K562 (cell line): ENCODE data around the gene SEC23B. TPM values are rescaled to one million over a fixed set of nuclear protein-coding genes. Genes with fewer than 3 reads are reported as not detected.

Source experiments
- ATAC-seq: fragments of 200-7000 bp; cut with Tn5 transposase; 3 replicates; pipeline ENCODE4 v1.9.1; 2020; ENCODE audit warnings: moderate library complexity
- BruUV-seq: library from RNA; stranded (reverse); fragments of 400-500 nt; replicated peaks from 2 replicates; lab custom pipeline; 2021; lab: Mats Ljungman, UMichigan
- CTCF ChIA-PET: fragments of 300-600 bp; formaldehyde crosslinking; extraction: SDS; loops from one replicate; lab custom pipeline; 2021; ENCODE audit warnings: low intra/inter-chr PET ratio; lab: Yijun Ruan, JAX
- POLR2A ChIA-PET: fragments of 300-600, 350-650 bp; sonication (Branson Sonifier 250); formaldehyde crosslinking; extraction: SDS; loops from one replicate; lab custom pipeline; 2021; ENCODE audit warnings: antibody characterized with exemption, inconsistent platforms; lab: Yijun Ruan, JAX
- DNase-seq, 4 experiments: peaks; one replicate each; pipeline versions ENCODE4 v3.0.0 to v3.0.0-alpha.2; 2011 to 2018; ENCODE audit warnings: low spot score in 3 of 4, mixed read lengths in 3 of 4; ENCODE audit errors: extremely low read depth in 1 of 4
- FAIRE-seq: peaks from 2 replicates; lab custom pipeline; 2011; peaks lifted over from hg19 to GRCh38; lab: Jason Lieb, UNC
- H2AFZ ChIP-seq: 2 replicates; pipeline ENCODE4 v1.6.0; 2011; ENCODE audit warnings: low read depth, low read length, control low read depth, inconsistent platforms
- H3K27ac ChIP-seq: fragments of 200-600 bp; 3 replicates; pipeline ENCODE4 v1.8.0; 2011; ENCODE audit warnings: low read depth, mild to moderate bottlenecking, control low read depth, inconsistent platforms, low read length, moderate library complexity, mixed read lengths; ENCODE audit errors: extremely low read depth
- H3K27me3 ChIP-seq, 2 experiments: fragments of 300-600 bp in 1 of 2; 2 replicates in 1 of 2; 3 replicates in 1 of 2; pipeline versions ENCODE4 v1.6.0 to v1.8.0; 2011; ENCODE audit warnings: inconsistent platforms in 2 of 2, low read length in 2 of 2, mild to moderate bottlenecking in 1 of 2, mixed read lengths in 1 of 2, moderate library complexity in 1 of 2; ENCODE audit not compliant: control insufficient read depth in 2 of 2, insufficient read depth in 2 of 2
- H3K36me3 ChIP-seq: fragments of 300-600 bp; 3 replicates; pipeline ENCODE4 v1.8.0; 2011; ENCODE audit warnings: mild to moderate bottlenecking, low read length, inconsistent platforms; ENCODE audit not compliant: control insufficient read depth, insufficient read depth
- H3K4me1 ChIP-seq, 2 experiments: fragments of 200-600 bp in 1 of 2; replicated peaks in 1 of 2; 2 replicates in 1 of 2; 3 replicates in 1 of 2; pipeline versions ENCODE4 v1.5.1 to v1.8.0; 2011; ENCODE audit warnings: inconsistent platforms in 2 of 2, low read length in 2 of 2, mild to moderate bottlenecking in 1 of 2, mixed read lengths in 1 of 2, moderate library complexity in 1 of 2; ENCODE audit not compliant: control insufficient read depth in 2 of 2, insufficient read depth in 2 of 2
- H3K4me2 ChIP-seq: 2 replicates; pipeline ENCODE4 v1.6.1; 2011; ENCODE audit warnings: low read length, control low read depth, inconsistent platforms, mixed read lengths; ENCODE audit not compliant: insufficient read depth
- H3K4me3 ChIP-seq: fragments of 200-600 bp; sonication (generic), shearing (Covaris generic); 2 replicates; pipeline ENCODE4 v1.5.1; 2016; ENCODE audit warnings: control low read depth, inconsistent platforms
- H3K79me2 ChIP-seq: fragments of 200-600 bp; 3 replicates; pipeline ENCODE4 v1.8.0; 2011; ENCODE audit warnings: low read length, inconsistent platforms; ENCODE audit not compliant: control insufficient read depth, insufficient read depth
- H3K9ac ChIP-seq, 2 experiments: 2 replicates each; pipeline versions ENCODE4 v1.6.0 to v1.6.1; 2011; ENCODE audit warnings: low read depth in 2 of 2, low read length in 2 of 2, control low read depth in 1 of 2, inconsistent platforms in 1 of 2, mild to moderate bottlenecking in 1 of 2, mixed read lengths in 1 of 2; ENCODE audit not compliant: insufficient read depth in 1 of 2
- H3K9me1 ChIP-seq: one replicate; pipeline ENCODE4 v1.6.0; 2011; ENCODE audit warnings: inconsistent platforms, mild to moderate bottlenecking, low read length, moderate library complexity; ENCODE audit not compliant: control insufficient read depth, insufficient read depth
- H3K9me3 ChIP-seq: replicated peaks from 2 replicates; pipeline ENCODE4 v1.5.1; 2011; ENCODE audit warnings: low read depth, low read length, inconsistent platforms; ENCODE audit not compliant: control insufficient read depth, insufficient read depth
- H4K20me1 ChIP-seq: replicated peaks from 2 replicates; pipeline ENCODE4 v1.6.1; 2011; ENCODE audit warnings: low read length, inconsistent platforms, mixed read lengths; ENCODE audit not compliant: control insufficient read depth, insufficient read depth
- ARNT ChIP-seq, 2 experiments: fragments of 450-650 bp; IDR thresholded peaks; 2 replicates each; pipeline ENCODE4 v1.6.1; 2016; ENCODE audit warnings: mild to moderate bottlenecking in 1 of 2
- BRF1 ChIP-seq: IDR thresholded peaks from 3 replicates; pipeline ENCODE4 v1.6.1; 2011; ENCODE audit warnings: borderline replicate concordance, mild to moderate bottlenecking; ENCODE audit not compliant: insufficient read length; ENCODE audit errors: extremely low read depth
- CEBPG ChIP-seq, 3 experiments: fragments of 200-800 bp in 1 of 3; sonication (Bioruptor generic) in 1 of 3; sonication (generic) in 1 of 3; formaldehyde crosslinking in 1 of 3; IDR thresholded peaks in 2 of 3; conservative IDR thresholded peaks in 1 of 3; 2 replicates each; pipeline versions ENCODE4 v1.6.1 to v1.8.0; 2016 to 2022; ENCODE audit warnings: missing compliant biosample characterization in 2 of 3, missing genetic modification characterization in 2 of 3, mild to moderate bottlenecking in 1 of 3, missing genetic modification reagents in 1 of 3
- ELF2 ChIP-seq: fragments of 250-450 bp; sonication (Bioruptor Pico); IDR thresholded peaks from 2 replicates; pipeline ENCODE4 v1.5.0; 2021; ENCODE audit warnings: mild to moderate bottlenecking
- KLF6 ChIP-seq: fragments of 250-450 bp; sonication (Bioruptor Pico); IDR thresholded peaks from 2 replicates; pipeline ENCODE4 v1.4.0; 2020; ENCODE audit warnings: mild to moderate bottlenecking, moderate library complexity, borderline replicate concordance
- MXI1 ChIP-seq: IDR thresholded peaks from 2 replicates; pipeline ENCODE4 v1.6.1; 2011; ENCODE audit warnings: low read depth, mild to moderate bottlenecking, improper control_type of control experiment, low read length
- SIRT6 ChIP-seq: IDR thresholded peaks from one replicate; pipeline ENCODE4 v1.6.1; 2012; ENCODE audit warnings: low read depth, mild to moderate bottlenecking, control low read depth, inconsistent platforms, low read length, moderate library complexity
- USF2 ChIP-seq: sonication (generic); formaldehyde crosslinking; IDR thresholded peaks from 2 replicates; pipeline ENCODE4 v1.5.0; 2020; ENCODE audit warnings: missing genetic modification reagents
- in situ Hi-C: fragments of 300-500 bp; cut with MboI; formaldehyde crosslinking; loops from 4 replicates; pipeline ENCODE4 v1.15.0; 2018; ENCODE audit warnings: inconsistent platforms, mixed read lengths
- intact Hi-C: fragments of 100-400 bp; cut with micrococcal nuclease; formaldehyde crosslinking; loops from 2 replicates; pipeline ENCODE4 v1.14.2; 2022
- polyA plus RNA-seq, 8 experiments: library from polyadenylated mRNA; depleted of rRNA in 4 of 8; stranded (reverse) in 5 of 8; unstranded in 3 of 8; fragments of >200 nt; fragmentation: Nextera tagmentation in 2 of 8; fragmentation: Illumina TruSeq in 1 of 8; extraction: Ambion mirVana in 2 of 8; extraction: Trizol in 1 of 8; gene quantifications; 2 replicates each; pipeline versions ENCODE4 v1.2.1 to v1.2.3, GENCODE V29; 2011 to 2014; ENCODE audit warnings: inconsistent platforms in 1 of 8, missing spikeins in 1 of 8
- total RNA-seq, 7 experiments: library from RNA; depleted of rRNA in 6 of 7; stranded (reverse); fragments of >200 nt in 6 of 7; fragmentation: Illumina TruSeq in 2 of 7; extraction: Trizol in 2 of 7; gene quantifications; 2 replicates each; pipeline versions ENCODE4 v1.2.1 to v1.2.3, GENCODE V29; 2011 to 2021; ENCODE audit warnings: low replicate concordance in 1 of 7
- TF ChIP-seq, protein P1 (sequence below), 2 experiments: fragments of 200-800 bp in 1 of 2; sonication (Bioruptor generic) in 1 of 2; sonication (generic) in 1 of 2; formaldehyde crosslinking in 1 of 2; IDR thresholded peaks in 1 of 2; conservative IDR thresholded peaks in 1 of 2; 2 replicates each; pipeline versions ENCODE4 v1.5.0 to v1.6.1; 2016 to 2020; ENCODE audit warnings: missing compliant biosample characterization in 1 of 2, missing genetic modification characterization in 1 of 2, missing genetic modification reagents in 1 of 2

Gene SEC23B
- total and polyA plus RNA-seq, 9 of the 15 experiments (the other 6 are each of a cell fraction or from before 2014, with no cell fraction given): 31.7 to 70.2 (median 38.5) TPM

- TF ChIP-seq, protein P1, sequence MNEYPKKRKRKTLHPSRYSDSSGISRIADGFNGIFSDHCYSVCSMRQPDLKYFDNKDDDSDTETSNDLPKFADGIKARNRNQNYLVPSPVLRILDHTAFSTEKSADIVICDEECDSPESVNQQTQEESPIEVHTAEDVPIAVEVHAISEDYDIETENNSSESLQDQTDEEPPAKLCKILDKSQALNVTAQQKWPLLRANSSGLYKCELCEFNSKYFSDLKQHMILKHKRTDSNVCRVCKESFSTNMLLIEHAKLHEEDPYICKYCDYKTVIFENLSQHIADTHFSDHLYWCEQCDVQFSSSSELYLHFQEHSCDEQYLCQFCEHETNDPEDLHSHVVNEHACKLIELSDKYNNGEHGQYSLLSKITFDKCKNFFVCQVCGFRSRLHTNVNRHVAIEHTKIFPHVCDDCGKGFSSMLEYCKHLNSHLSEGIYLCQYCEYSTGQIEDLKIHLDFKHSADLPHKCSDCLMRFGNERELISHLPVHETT (CRISPR knock-in tag; conservative IDR thresholded peaks at IDR 0.05 in 1 of 2, IDR thresholded peaks at IDR 0.05 in 1 of 2): no peak
- TF ChIP-seq, all 486 proteins: peak for 0
These were observed 82.4 kb downstream of the SEC23B start (continued) for GRCh38 chr20:18589941-18590674.

DNA sequence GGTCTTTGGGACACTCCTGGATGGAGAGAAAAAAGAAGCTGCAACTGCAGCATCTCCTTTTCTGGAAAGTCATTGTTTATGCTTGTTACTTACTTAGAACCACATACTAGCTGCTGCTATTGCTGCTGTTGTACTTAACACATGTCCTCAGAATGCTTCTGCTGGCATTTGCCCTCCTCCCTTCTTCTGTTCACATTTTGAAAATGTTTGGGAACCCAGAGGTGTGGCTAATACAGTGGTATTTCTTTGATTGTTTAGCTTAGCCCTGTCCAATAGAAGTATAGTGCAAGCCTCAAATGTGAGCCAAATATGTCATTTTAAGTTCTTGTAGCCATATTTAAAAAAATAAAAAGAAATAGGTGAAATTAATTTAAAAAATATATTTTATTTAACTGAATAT is 88.5 kb downstream of the SEC23B start:
- Histone ChIP-seq H3K27ac (no peak overlapping the region), H3K9ac (no peak overlapping the region), H2AFZ (no peak overlapping the region), H4K20me1 (no peaks in the 10 kb centered on the region), H3K4me2 (no peak overlapping the region), H3K36me3 (peaks cover 4% of the 10 kb centered on the region; the same call in 1 of the 3 replicates), H3K4me1 (no peaks in the 10 kb centered on the region), H3K27me3 (no peaks in the 10 kb centered on the region), H3K4me3 (no peak overlapping the region), H3K9me3 (no peaks in the 10 kb centered on the region), H3K79me2 (no peaks in the 10 kb centered on the region; the same call in 2 of the 3 replicates), H3K9me1 (no peaks in the 10 kb centered on the region)
- in situ Hi-C loops (no loop called here), intact Hi-C loops (no loop called here)
- DNase-seq: no peak
- ChIA-PET POLR2A (no interaction called here), CTCF (no interaction called here)
- no peak for ATAC-seq
- BruUV-seq: no TSS peak
- TF ChIP-seq KLF6 (CRISPR knock-in tag) (no peak), CEBPG (CRISPR knock-in tag; IDR thresholded peaks at IDR 0.05) (no peak), CEBPG (tag; conservative IDR thresholded peaks at IDR 0.05 in 1 of 2, IDR thresholded peaks at IDR 0.05 in 1 of 2) (no peak), ELF2 (CRISPR knock-in tag) (no peak), SIRT6 (no peak), ARNT (IDR thresholded peaks at IDR 0.05) (no peak), MXI1 (no peak), BRF1 (no peak), USF2 (CRISPR knock-in tag) (no peak)
- FAIRE-seq: no peak
